HEK293T (cell line): ENCODE measurements around the gene BTBD1.

ENCODE experiments used
- FOXM1 ChIP-seq: fragments of 450-650 bp; IDR thresholded peaks from 2 replicates; pipeline ENCODE4 v1.6.1; 2017; ENCODE audit warnings: mild to moderate bottlenecking, borderline replicate concordance
- SP1 ChIP-seq: fragments of 450-650 bp; IDR thresholded peaks from 2 replicates; pipeline ENCODE4 v1.6.1; 2017

DNA sequence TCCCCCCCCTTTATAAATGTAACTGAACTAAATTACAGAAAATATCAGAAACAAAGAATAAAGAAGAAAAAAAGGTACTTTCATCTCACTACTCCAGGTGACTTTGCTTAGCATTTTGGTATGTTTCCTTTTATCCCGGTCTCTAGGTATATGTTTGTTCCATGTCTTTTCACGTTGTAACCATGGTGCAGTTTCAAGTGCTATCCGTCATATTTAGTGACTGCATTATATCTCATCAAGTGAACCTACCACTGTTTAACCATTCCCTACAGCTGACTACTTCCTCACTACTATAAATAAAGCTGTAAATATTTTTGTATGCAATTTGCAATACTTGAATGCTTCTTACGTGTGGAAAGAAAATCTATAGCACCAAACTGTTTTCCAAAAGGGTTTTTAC, 2.2 kb downstream of the BTBD1 start:
- TF ChIP-seq SP1 (no peak), FOXM1 (no peak)
